Stimulated activated CD4-positive, alpha-beta T cell treated with anti-CD3 and anti-CD28 coated beads, Interleukin-4, amount 100 ng/mL, for 24 hours (primary cell): ENCODE measurements around the gene CUZD1.

Source experiments
- DNase-seq: peaks from one replicate; pipeline ENCODE4 v3.0.0-alpha.2; 2020

Gene CUZD1

DNA sequence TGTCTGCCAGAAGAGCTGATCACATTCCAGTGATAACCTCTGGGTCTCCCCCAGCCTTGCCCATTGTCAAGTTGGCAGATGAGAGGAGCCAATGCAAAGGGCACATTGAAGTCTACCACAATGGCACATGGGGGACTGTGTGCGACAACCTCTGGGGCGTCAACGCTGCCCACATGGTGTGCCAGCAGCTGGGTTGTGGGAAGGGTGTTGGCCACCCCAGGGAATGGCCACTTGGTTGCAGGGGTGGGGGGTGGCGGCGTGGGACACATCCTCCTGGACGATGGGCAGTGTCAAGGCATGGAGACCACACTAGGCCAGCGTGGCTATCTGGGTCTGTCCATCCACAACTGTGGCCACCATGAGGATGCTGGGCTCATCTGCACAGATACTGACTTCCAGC lies 43.4 kb downstream of the CUZD1 start:
- no peak for DNase-seq

DNA sequence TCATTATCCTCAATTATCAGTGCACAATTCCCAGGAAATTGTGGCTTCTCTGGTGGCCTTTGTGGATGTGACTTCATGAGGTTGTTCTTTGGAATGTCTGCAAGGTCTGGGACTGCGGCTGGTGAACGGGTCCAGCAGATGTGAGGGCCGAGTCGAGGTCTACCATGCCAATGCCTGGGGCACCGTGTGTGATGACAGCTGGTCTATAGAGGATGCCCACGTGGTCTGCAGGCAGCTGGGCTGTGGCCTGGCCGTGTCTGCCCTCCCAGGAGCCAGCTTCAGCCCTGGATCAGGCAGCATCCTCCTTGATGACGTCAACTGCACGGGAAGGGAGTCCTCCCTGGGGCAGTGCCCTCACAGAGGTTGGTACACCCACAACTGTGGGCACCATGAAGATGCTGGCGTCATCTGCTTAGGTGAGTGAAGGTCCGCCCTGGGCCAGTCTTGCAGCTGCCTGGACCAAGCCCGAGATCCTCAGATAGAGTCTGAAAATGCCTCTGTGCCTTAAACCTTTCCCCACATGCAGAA lies 46.9 kb downstream of the CUZD1 start:
- DNase-seq = no peak

DNA sequence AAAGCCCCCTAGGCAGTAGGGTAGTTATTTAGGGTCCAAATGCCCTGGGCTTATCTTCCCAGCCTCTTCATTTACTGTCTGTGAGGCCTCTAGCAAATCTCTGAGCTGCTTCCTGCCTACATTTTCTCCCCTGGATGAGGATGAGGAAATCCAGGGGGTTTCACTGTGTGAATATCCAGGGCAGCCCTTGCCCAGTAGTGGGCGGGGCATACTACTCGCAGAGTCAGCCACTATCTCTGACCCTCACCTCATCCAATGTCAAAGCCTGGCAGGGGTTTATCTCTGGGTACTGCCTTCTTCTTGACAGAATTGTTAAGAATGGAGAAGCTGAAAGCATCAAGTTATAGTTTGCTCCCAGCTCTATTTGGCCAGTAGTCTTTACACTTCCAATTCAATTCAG lies 48.9 kb downstream of the CUZD1 start:
- no peak for DNase-seq

DNA sequence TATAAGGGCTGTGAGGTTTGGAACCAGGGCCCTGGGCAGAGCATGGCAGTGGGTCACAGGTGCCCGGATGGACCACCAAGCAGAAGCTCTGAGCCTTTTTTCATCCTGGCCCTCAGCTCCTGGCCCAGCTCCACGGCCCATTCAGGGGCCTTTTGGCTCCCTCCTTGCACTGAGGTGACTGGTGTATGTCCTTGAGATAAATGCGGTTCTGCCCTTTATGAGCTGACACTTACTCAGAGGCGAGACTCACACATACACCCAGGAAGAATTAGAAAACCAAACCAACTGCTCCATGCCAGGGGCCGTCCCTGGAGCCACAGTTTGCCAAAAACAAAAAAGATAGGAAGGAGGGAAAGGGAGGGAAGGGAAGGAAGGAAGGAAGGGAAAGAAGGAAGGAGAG lies 49.7 kb downstream of the CUZD1 start:
- no peak for DNase-seq

DNA sequence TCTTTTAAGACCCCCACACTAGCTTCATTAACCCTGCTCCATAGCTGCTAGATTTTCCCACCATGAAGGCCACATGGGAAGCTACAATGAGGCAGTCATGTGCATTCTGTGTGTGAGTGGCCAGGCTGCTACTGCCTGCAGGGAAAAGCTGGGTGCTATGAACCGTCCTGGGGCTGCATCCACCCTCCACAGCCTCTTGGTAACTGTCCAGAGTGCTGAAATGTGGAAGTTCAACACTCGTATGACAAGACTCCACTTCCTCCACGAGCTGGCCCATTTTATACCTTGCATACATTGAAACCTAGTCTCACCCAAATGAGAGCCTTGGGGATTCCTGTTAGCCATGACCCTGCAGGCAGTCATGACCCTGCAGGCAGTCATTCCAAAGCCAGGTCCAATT lies 59.4 kb downstream of the CUZD1 start:
- DNase-seq = no peak

DNA sequence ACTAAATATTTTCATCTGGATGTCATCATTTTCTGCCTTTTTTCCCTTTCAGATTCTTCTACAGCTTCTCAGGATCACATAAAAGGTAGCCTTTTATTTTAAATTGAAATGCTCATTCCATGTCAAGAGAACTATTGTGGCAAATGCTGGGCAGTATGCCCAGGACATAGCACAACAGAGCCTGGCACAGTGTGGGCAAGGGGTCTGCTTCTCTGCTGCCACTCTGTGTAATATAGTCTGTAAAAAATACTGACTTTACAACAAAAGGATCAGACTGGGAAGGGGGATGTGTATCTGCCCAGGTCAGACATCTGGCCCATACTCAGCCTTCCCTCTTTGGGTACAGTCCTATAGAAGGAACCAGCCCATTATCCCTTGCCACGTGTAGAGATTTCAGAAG lies 62.7 kb downstream of the CUZD1 start:
- DNase-seq = no peak
